ENCODE results near the gene PLAGL1.

Gene PLAGL1

DNA sequence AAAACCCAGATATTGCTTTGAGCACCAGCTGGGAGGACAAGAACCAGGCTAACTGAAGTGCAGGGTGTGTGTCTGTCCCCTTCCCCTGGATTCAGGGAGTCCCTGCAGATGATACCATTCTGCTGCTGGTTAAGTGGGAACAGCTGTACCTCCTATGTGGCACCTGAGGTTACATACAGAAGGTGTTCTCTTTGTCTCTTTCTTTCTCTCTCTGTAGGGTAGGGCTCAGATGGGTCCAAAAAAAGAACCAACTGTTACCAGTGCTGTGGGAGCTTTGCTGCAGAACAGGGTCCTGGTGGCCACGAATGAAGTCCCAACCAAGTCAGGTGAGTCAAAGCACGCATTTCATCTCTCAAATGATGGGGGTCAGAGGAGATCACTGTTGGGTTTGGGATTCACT, 105.2 kb downstream of the PLAGL1 start:
- Mint-ChIP-seq H3K27me3 (ENCODE audit: low read depth) (peaks cover 6% of the 10 kb centered on the region), H3K9me3 (peaks cover 7% of the 10 kb centered on the region), H3K27ac (no peak overlapping the region), H3K4me1 (ENCODE audit: low read depth) (peaks cover 2% of the 10 kb centered on the region), H3K36me3 (ENCODE audit: low read depth) (no peaks in the 10 kb centered on the region), H3K4me3 (no peak overlapping the region)

DNA sequence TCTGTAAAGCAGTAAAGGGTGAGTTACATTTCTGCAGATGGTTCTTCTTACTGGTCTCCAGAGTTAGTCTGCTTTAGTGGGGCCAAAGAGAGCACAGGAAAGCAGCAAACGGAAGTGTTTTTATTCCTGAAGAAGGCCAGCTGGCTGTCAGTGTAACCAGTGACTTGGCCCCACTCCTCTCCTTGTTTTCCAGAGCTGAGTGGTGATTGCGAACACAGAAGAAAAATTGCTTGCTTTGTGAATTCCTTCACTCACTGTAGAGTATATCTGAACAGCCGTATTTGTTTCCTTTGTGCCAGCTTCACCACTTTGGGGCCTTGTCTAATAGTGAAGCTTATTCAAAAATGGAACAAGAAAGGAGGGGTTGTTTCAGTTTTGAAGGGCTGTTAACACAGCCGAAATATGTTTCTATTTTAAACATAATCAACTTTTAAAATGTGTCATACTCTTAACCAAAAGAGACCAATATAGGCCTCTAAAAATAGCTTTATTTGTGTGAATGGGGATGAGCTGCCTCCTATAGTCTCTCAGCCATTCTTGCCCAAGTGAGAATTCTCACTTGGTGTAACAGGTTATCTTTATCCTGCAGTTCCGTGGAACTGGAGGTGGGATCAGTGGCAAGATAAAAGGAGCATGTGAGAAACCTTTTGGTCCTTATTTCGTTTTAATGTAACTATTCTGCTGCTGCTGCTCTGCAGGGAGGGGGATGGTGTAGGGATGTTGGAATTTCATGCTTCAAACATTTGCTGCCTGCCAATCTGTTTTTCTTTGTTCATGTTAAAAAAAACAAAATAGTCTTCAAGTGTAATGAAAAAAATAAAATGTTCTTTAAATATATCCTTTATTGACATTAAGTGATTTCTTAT, 105.9 kb downstream of the PLAGL1 start:
- no peak overlapping the region for H3K4me3 Mint-ChIP-seq
- H3K4me1 Mint-ChIP-seq (ENCODE audit: low read depth) = peaks cover 2% of the 10 kb centered on the region
- no peaks in the 10 kb centered on the region for H3K36me3 Mint-ChIP-seq (ENCODE audit: low read depth)
- H3K9me3 Mint-ChIP-seq = peaks cover 7% of the 10 kb centered on the region
- no peak overlapping the region for H3K27ac Mint-ChIP-seq
- peaks cover 6% of the 10 kb centered on the region for H3K27me3 Mint-ChIP-seq (ENCODE audit: low read depth)

DNA sequence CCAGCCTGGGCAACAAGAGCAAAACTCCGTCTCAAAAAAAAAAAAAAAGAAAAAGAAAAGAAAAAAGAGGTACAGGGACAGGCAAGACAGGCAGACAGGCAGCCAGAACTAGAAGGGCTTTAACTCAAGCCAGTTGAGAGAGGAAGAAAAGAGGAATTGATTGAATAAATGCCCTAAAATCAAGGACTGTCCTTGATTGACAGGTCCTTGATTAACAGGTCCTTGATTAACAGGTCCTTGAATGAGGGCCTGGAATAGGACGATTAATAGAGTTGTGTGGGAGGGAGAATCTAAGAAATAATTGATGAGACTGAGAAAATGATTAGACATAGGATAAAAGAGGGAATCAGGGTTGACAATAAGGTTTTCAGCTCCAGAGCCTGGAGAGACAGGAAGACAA, 107.7 kb downstream of the PLAGL1 start:
- Mint-ChIP-seq H3K27ac (no peak overlapping the region), H3K4me3 (no peak overlapping the region), H3K4me1 (ENCODE audit: low read depth) (peaks cover 2% of the 10 kb centered on the region), H3K36me3 (ENCODE audit: low read depth) (no peaks in the 10 kb centered on the region), H3K27me3 (ENCODE audit: low read depth) (no peaks in the 10 kb centered on the region), H3K9me3 (peaks cover under 1% of the 10 kb centered on the region)

DNA sequence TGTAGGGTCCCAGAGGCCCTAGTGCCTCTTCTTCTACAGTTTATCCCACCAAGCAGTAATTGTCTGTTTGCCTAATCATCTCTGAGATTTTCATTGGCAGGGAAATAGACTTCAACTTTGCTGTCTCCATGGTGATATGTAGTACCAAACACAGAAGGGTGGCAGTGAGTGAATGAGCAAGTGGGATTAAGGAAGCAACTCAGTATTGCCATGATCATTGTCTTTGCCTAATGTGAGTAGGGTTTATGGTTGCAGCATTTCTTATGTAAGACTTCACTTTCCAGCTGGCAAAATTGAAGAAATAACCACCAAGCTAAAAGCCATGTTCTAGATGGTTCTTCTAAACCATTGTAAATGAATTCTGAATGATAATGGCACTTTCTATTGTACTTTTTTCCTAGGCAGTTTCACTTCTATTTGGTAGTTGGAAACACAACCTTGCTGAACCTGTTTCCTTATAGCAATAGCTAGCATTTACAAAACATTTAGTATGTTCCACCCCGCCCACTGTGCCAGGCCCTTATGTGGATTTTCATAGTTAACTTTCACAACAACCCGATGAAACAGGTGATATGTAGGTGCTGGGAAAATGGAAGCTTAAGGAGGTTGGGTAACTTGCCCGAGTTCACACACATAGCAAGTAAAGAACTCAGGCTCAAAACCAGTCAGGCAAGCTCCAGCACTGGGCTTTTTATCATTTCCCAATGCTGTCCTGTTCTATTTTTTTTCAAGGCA, 111.8 kb downstream of the PLAGL1 start:
- H3K36me3 Mint-ChIP-seq (ENCODE audit: low read depth) = no peaks in the 10 kb centered on the region
- no peaks in the 10 kb centered on the region for H3K4me1 Mint-ChIP-seq (ENCODE audit: low read depth)

DNA sequence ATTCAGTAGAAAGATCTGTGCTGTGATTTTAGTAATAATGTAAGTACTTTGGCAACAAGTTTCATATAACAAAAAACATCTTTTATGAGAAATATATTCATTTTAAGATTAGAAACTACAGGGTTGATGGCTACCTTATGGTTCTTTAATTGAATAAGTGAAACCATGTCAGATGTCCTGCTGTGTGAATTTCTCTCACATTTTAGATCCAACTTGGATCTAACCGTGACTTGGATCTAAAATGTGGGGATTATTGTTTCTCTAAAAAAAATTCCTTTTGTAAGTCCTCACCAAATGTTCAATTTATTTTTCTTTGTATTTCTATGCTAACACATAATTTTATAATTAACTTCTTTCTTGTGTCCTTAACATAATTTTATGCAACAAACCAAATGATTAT, 113.4 kb downstream of the PLAGL1 start:
- no peaks in the 10 kb centered on the region for H3K4me1 Mint-ChIP-seq (ENCODE audit: low read depth)
- H3K36me3 Mint-ChIP-seq (ENCODE audit: low read depth) = no peaks in the 10 kb centered on the region
- no peak overlapping the region for H3K27ac Mint-ChIP-seq
- H3K4me3 Mint-ChIP-seq = no peak overlapping the region
- H3K27me3 Mint-ChIP-seq (ENCODE audit: low read depth) = no peaks in the 10 kb centered on the region
- H3K9me3 Mint-ChIP-seq = no peaks in the 10 kb centered on the region

More for the DNA sequence above, 111.8 kb downstream of the PLAGL1 start:
- no peak overlapping the region for H3K4me3 Mint-ChIP-seq
- no peaks in the 10 kb centered on the region for H3K27me3 Mint-ChIP-seq (ENCODE audit: low read depth)
- H3K9me3 Mint-ChIP-seq = no peaks in the 10 kb centered on the region
- H3K27ac Mint-ChIP-seq = no peak overlapping the region
